ENCODE results near the gene CLEC17A. TPM values are rescaled to one million over a fixed set of nuclear protein-coding genes. Genes with fewer than 3 reads are reported as not detected.

CLEC17A gene
- total RNA-seq, 1 experiment from 2014 or later = not detected

DNA sequence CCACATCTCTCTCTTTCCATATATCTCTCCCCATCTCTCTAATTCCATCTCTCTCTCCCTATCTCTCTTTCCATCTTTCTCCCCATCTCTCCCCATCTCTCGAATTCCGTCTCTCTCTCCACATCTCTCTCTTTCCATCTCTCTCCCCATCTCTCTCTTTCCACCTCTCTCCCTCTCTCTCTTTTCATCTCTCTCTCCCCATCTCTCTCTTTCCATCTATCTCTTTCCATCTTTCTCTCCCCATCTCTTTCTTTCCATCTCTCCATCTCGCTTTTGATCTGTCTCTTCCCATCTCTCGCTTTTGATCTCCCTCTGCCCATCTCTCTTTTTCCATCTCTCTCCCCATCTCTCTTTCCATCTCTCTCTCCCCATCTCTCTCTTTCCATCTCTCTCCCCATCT lies 66.1 kb downstream of the CLEC17A start:
- DNase-seq (ENCODE audit: low spot score) = no peak

DNA sequence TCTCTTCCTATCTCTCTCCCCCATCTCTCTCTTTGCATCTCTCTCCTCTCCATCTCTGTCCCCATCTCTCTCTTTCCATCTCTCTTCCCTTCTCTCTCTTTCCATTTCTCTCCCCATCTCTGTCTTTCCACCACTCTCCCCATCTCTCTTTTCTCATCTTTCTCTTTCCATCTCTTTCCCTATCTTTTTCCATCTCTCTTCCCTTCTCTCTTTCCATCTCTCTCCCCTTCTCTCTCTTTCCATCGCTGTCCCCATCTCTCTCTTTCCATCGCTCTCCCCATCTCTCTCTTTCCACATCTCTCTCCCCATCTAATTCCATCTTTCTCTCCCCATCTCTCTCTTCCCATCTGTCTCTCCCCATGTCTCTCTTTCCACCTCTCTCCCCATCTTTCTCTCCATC lies 67.3 kb downstream of the CLEC17A start:
- no peak for DNase-seq (ENCODE audit: low spot score)

DNA sequence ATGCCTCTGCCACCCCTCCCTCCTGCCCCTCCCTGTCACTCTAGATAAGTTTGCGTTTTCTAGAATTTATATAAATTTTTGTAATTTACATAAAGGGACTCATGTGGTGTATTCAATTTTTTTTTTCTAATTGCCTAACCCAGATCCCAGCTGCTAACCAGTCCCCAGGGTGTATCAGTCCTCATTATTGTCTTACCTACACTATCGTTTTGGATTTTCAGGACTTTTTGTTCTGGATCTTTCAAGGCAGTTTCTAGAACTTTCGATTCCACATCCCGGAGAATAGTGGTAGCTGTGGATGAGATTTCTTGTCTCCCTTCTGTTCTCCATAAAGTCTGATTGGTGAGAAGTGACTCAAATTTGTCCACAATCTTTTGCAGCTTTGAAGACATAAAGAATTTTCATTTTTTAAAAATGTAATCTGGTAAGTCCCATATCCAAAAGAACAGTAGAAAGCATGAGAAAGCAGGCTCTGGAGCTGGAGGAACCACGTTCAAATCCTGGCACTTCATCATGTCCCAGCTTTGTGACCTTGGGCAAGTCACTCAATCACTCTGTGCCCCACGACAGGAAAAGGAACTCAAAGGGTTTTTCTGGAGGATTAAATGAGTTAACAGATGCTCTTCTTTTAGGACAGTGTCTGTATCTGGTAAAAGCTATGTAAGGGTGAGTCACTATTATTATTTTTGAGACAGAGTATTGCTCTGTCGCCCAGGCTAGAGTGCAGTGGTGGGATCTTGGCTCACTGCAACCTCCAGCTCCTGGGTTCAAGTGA lies 72.1 kb downstream of the CLEC17A start:
- DNase-seq (ENCODE audit: low spot score) = no peak

DNA sequence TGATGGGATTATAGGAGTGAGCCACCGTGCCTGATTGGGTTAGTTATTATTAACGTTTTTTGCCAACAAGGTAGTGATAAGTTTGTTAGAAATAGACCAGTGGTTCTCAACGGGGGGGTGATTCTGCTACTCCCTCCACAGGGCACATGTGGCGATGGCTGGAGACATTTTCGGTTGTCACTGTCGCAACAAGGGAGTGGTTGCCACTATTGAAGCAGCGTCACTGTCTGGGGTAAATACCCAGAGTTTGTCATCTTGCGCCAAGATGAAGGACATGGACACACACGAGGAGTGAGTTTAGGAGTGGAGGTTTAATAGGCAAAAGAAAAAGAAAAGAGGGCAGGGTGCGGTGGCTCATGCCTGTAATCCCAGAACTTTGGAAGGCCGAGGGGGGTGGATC lies 72.8 kb downstream of the CLEC17A start:
- no peak for DNase-seq (ENCODE audit: low spot score)

DNA sequence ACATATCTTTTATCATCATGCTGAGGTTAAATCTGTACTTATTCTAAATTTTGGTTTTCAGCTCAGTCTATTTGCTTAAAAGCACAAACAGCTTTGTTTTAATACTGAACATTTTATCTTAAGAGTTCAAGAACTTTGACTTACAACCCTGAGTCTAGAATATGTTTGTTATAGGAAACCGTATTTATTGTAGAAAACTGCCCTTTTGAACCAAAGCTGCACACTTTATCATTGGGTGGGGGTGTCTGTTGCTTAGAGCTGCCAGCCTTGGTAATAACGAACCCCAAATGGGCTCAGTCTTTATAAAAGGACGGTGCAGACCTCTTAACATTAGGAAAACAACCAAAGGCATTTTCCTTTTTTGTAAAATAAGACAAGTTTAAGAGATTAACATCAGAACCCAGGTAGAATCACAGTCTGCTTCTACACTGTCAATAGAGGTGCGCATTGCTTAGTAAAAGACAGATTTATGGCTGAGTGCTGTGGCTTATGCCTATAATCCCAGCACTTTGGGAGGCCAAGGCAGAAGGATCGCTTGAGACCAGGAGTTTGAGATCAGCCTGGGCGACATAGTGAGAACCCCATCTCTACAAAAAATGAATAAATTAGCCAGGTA lies 77.1 kb downstream of the CLEC17A start:
- no peak for DNase-seq (ENCODE audit: low spot score)

DNA sequence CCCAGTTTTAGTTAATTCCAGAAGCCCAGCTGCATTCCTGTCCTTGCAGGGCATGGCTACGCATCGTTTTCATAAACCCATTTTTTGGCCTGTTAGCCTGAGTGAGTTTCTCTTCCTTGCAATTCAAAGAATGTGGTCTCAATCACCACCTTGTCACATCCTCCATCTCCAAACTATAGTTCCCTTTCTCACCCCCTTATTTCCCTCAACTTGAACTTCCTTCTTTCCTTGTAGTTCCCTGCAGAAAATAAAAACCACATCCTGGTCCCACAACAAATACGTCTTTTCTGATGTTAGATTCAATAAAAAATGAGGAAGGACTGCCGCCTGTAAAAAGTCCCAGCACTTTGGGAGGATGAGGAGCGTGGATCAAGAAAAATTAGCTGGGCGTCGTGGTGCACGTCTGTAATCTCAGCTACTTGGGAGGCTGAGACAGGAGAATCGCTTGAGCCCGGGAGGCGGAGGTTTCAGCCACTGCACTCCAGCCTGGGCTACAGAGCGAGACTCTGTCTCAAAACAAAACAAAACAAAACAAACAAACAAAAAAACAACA lies 78.6 kb downstream of the CLEC17A start:
- DNase-seq (ENCODE audit: low spot score) = no peak

Other genes with a start within 250 kb of the CLEC17A start
- gene ADGRE5, start 201.6 kb upstream of the CLEC17A start, total RNA-seq (2014; rRNA removed; shearing (Covaris generic)) = 72.8 and 74.8 TPM in 2 replicates
- gene DDX39A, start 163.7 kb upstream of the CLEC17A start, total RNA-seq (2014; rRNA removed; shearing (Covaris generic)) = 312 and 320 TPM in 2 replicates
- gene PKN1, start 149.8 kb upstream of the CLEC17A start, total RNA-seq (2014; rRNA removed; shearing (Covaris generic)) = 181 and 208 TPM in 2 replicates
- 0.29 TPM in 1 of 2 replicates, not detected in the other for gene PTGER1, start 107.7 kb upstream of the CLEC17A start, total RNA-seq (2014; rRNA removed; shearing (Covaris generic))
- gene GIPC1, start 87.0 kb upstream of the CLEC17A start, total RNA-seq (2014; rRNA removed; shearing (Covaris generic)) = 302 and 408 TPM in 2 replicates
- gene DNAJB1, start 64.7 kb upstream of the CLEC17A start, total RNA-seq (2014; rRNA removed; shearing (Covaris generic)) = 216 and 229 TPM in 2 replicates
- gene TECR, start 53.5 kb upstream of the CLEC17A start, total RNA-seq (2014; rRNA removed; shearing (Covaris generic)) = 69.6 and 81.8 TPM in 2 replicates
- gene NDUFB7, start 11.0 kb upstream of the CLEC17A start, total RNA-seq (2014; rRNA removed; shearing (Covaris generic)) = 340 and 446 TPM in 2 replicates
- not detected in 2 replicates for gene ADGRE3, start 91.8 kb downstream of the CLEC17A start, total RNA-seq (2014; rRNA removed; shearing (Covaris generic))
- gene ZNF333, start 107.0 kb downstream of the CLEC17A start, total RNA-seq (2014; rRNA removed; shearing (Covaris generic)) = 11.7 and 15.4 TPM in 2 replicates
- 0.02 and 0.10 TPM in 2 replicates for gene ADGRE2, start 195.5 kb downstream of the CLEC17A start, total RNA-seq (2014; rRNA removed; shearing (Covaris generic))